ENCODE data around the gene CCL5.

The CCL5 gene

DNA sequence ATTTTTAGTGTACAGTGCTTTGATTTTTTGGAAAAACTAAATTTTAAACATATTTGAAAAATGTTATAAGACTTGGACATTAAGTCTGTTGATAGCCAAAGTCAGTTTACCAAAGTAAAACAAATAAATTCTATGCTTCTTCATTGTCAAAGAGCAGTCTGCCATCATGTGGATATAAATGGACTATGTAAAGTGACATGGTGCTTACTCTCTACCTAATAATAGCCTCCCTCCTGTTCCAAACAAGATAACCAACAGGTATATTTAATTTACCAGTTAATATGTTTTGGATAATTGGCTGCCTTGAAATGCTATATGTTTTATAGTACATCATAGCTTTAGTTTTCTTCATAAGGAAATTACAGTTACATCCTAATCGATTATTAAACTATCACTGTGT lies 55.0 kb downstream of the CCL5 start:
- FAIRE-seq (no peak), DNase-seq (ENCODE audit: insufficient read length, low spot score) (no peak)
- TF ChIP-seq, protein P1, sequence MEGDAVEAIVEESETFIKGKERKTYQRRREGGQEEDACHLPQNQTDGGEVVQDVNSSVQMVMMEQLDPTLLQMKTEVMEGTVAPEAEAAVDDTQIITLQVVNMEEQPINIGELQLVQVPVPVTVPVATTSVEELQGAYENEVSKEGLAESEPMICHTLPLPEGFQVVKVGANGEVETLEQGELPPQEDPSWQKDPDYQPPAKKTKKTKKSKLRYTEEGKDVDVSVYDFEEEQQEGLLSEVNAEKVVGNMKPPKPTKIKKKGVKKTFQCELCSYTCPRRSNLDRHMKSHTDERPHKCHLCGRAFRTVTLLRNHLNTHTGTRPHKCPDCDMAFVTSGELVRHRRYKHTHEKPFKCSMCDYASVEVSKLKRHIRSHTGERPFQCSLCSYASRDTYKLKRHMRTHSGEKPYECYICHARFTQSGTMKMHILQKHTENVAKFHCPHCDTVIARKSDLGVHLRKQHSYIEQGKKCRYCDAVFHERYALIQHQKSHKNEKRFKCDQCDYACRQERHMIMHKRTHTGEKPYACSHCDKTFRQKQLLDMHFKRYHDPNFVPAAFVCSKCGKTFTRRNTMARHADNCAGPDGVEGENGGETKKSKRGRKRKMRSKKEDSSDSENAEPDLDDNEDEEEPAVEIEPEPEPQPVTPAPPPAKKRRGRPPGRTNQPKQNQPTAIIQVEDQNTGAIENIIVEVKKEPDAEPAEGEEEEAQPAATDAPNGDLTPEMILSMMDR (IDR thresholded peaks at IDR 0.05; ENCODE audit: insufficient read depth, missing control alignments) = no peak

Data from D721Med (cell line).